GM23338 (cell line): Measurements from ENCODE around the gene BEX2. TPM values are rescaled to one million over a fixed set of nuclear protein-coding genes. Genes with fewer than 3 reads are reported as not detected.

Experiments
- ATAC-seq: fragments of 200-7000 bp; cut with Tn5 transposase; 3 replicates; pipeline ENCODE4 v1.9.1; 2020
- DNase-seq: peaks from one replicate; pipeline ENCODE4 v3.0.0-alpha.2; 2015; ENCODE audit warnings: low spot score
- H2AFZ ChIP-seq: fragments of 200-600 bp; sonication (generic); 2 replicates; pipeline ENCODE4 v1.8.0; 2016; ENCODE audit warnings: antibody characterized with exemption, mild to moderate bottlenecking, moderate library complexity
- H3F3A ChIP-seq: fragments of 200-600 bp; sonication (generic); replicated peaks from 2 replicates; pipeline ENCODE4 v1.8.0; 2017; ENCODE audit warnings: antibody characterized with exemption, mixed run types, low read depth
- H3K27ac ChIP-seq: fragments of 200-600 bp; sonication (generic); 2 replicates; pipeline ENCODE4 v1.6.1; 2016; ENCODE audit warnings: low read depth
- H3K27me3 ChIP-seq: fragments of 200-600 bp; sonication (generic); 2 replicates; pipeline ENCODE4 v1.8.0; 2016; ENCODE audit warnings: mild to moderate bottlenecking, mixed run types, moderate library complexity; ENCODE audit not compliant: insufficient read depth
- H3K36me3 ChIP-seq: fragments of 200-600 bp; sonication (generic); 2 replicates; pipeline ENCODE4 v1.8.0; 2016; ENCODE audit warnings: mild to moderate bottlenecking; ENCODE audit not compliant: insufficient read depth
- H3K4me1 ChIP-seq: fragments of 200-600 bp; sonication (generic); 2 replicates; pipeline ENCODE4 v1.8.0; 2016; ENCODE audit warnings: mild to moderate bottlenecking, moderate library complexity; ENCODE audit not compliant: insufficient read depth
- H3K4me2 ChIP-seq: fragments of 200-600 bp; sonication (generic); 2 replicates; pipeline ENCODE4 v1.7.1; 2017; ENCODE audit warnings: mixed run types
- H3K4me3 ChIP-seq: fragments of 200-600 bp; sonication (generic); 2 replicates; pipeline ENCODE4 v1.6.1; 2016; ENCODE audit warnings: mixed run types
- H3K79me2 ChIP-seq: fragments of 200-600 bp; sonication (generic); replicated peaks from 2 replicates; pipeline ENCODE4 v1.8.0; 2017; ENCODE audit warnings: mild to moderate bottlenecking; ENCODE audit not compliant: insufficient read depth
- H3K9me2 ChIP-seq: fragments of 200-600 bp; sonication (generic); 2 replicates; pipeline ENCODE4 v1.8.0; 2017; ENCODE audit not compliant: insufficient read depth
- H4K20me1 ChIP-seq: fragments of 200-600 bp; sonication (generic); replicated peaks from 2 replicates; pipeline ENCODE4 v1.8.0; 2017; ENCODE audit warnings: mild to moderate bottlenecking; ENCODE audit not compliant: insufficient read depth
- H3K27ac Mint-ChIP-seq: 2 replicates; pipeline ENCODE4 v1.8.0; 2020; ENCODE audit warnings: inconsistent platforms, mild to moderate bottlenecking, moderate library complexity, mixed read lengths
- H3K27me3 Mint-ChIP-seq: 3 replicates; pipeline ENCODE4 v1.8.0; 2022; ENCODE audit warnings: low read depth, mild to moderate bottlenecking, moderate library complexity, mixed read lengths, inconsistent platforms; ENCODE audit not compliant: insufficient read depth, poor library complexity
- H3K36me3 Mint-ChIP-seq: 3 replicates; pipeline ENCODE4 v1.8.0; 2021; ENCODE audit warnings: low read depth, mild to moderate bottlenecking, inconsistent platforms, moderate library complexity, mixed read lengths
- H3K4me1 Mint-ChIP-seq: 3 replicates; pipeline ENCODE4 v1.8.0; 2020; ENCODE audit warnings: mild to moderate bottlenecking, inconsistent platforms, mixed read lengths
- H3K4me3 Mint-ChIP-seq: 3 replicates; pipeline ENCODE4 v1.8.0; 2021; ENCODE audit warnings: moderate library complexity, mild to moderate bottlenecking, inconsistent platforms, mixed read lengths
- H3K9me3 Mint-ChIP-seq: 3 replicates; pipeline ENCODE4 v1.8.0; 2020; ENCODE audit warnings: moderate library complexity, mild to moderate bottlenecking, inconsistent platforms, mixed read lengths
- CREB1 ChIP-seq: fragments of 250-450 bp; sonication (Bioruptor Pico); IDR thresholded peaks from 2 replicates; pipeline ENCODE4 v1.5.0; 2020; ENCODE audit warnings: low read depth, mild to moderate bottlenecking, moderate library complexity
- POLR2AphosphoS5 ChIP-seq: IDR thresholded peaks from 2 replicates; pipeline ENCODE4 v1.6.1; 2016; ENCODE audit warnings: antibody characterized with exemption, low read depth
- STAT1 ChIP-seq: IDR thresholded peaks from one replicate; pipeline ENCODE4 v1.6.1; 2016; ENCODE audit warnings: antibody characterized with exemption; ENCODE audit not compliant: unreplicated experiment
- ZNF331 ChIP-seq: fragments of 250-450 bp; sonication (Bioruptor Pico); IDR thresholded peaks from 2 replicates; pipeline ENCODE4 v1.5.0; 2020; ENCODE audit warnings: low read depth, mild to moderate bottlenecking, moderate library complexity
- polyA plus RNA-seq: library from polyadenylated mRNA; unstranded; fragments of >200 nt; fragmentation: Nextera tagmentation; extraction: Ambion mirVana; gene quantifications from 2 replicates; pipeline ENCODE4 v1.2.1, GENCODE V29; 2016
- total RNA-seq: library from RNA; depleted of rRNA; stranded (reverse); fragments of >200 nt; shearing (Covaris generic); gene quantifications from 2 replicates; pipeline ENCODE4 v1.2.3, GENCODE V29; 2014
- TF ChIP-seq, protein P1 (sequence below): IDR thresholded peaks from 2 replicates; pipeline ENCODE4 v1.6.1; 2016; ENCODE audit warnings: antibody characterized with exemption
- TF ChIP-seq, protein P2 (sequence below), 2 experiments: fragments of 200-600 bp in 1 of 2; sonication (generic) in 1 of 2; conservative IDR thresholded peaks; 2 replicates each; pipeline versions ENCODE4 v1.5.1 to v1.6.1; 2016 to 2017; ENCODE audit warnings: antibody characterized with exemption in 2 of 2, low read depth in 2 of 2, mild to moderate bottlenecking in 2 of 2, moderate library complexity in 1 of 2
- TF ChIP-seq, protein P3 (sequence below): IDR thresholded peaks from one replicate; pipeline ENCODE4 v1.6.1; 2018; ENCODE audit warnings: antibody characterized with exemption; ENCODE audit not compliant: unreplicated experiment

Gene BEX2
- total and polyA plus RNA-seq, 2 experiments from 2014 or later: 37.5 to 87.9 TPM

DNA sequence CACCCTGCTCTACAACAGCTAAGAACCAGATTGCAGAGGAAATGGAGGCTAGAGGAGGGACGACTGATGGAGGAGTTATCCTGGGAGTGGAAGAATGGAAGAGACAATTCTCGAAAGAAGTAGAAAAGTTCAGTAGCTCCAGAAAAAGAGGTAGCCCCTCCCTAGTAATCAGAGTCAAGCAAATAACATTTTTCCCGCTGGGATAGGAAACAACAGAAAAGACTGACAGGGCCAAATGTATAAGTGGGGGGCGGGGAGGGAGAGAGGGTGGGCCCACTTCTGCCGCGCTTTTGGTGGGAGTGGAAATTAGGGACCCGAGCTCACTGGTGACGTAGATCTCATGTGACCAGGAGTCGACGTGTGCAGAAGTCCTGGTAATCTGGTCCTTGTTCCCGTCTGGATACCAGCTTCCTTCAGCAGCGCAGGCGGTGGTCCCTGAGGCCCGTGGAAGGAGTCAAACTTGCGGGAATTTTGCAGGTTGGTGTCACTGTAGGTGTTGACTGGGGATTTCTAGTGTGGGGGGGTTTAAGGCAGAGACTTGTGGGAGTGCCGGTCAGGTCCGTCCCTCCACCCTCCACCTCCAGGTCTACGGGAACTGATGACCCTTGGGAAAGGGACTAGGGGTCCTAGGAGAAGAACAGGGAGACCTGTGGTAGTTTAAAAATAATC lies 45.5 kb upstream of the BEX2 start, which contains the start of gene TCEAL9:
TSS of gene TCEAL9 (plus strand) at position 377 of the 669 bp plus-strand sequence. CDS start 1,179 bp downstream, outside the sequence.
- Histone ChIP-seq H2AFZ (peak within 1 kb of the TSS; percentile 59; the same call in 1 of the 2 replicates), H3F3A (no peaks in the 10 kb centered on the region), H3K36me3 (no peaks in the 10 kb centered on the region; the same call in 1 of the 2 replicates), H3K79me2 (peaks cover 12% of the 10 kb centered on the region), H3K4me1 (peaks cover 6% of the 10 kb centered on the region), H3K4me3 (peak within 1 kb of the TSS; percentile 61), H3K4me2 (peak within 1 kb of the TSS; percentile 88), H3K27me3 (no peaks in the 10 kb centered on the region), H3K9me2 (no peaks in the 10 kb centered on the region), H4K20me1 (no peaks in the 10 kb centered on the region), H3K27ac (peak within 1 kb of the TSS; percentile 94)
- H3K36me3 Mint-ChIP-seq: peaks cover 13% of the 10 kb centered on the region
- no peaks in the 10 kb centered on the region; the same call in 2 of the 3 replicates for H3K9me3 Mint-ChIP-seq
- peak within 1 kb of the TSS; percentile 97 for H3K27ac Mint-ChIP-seq
- ATAC-seq (peak; percentile 85), DNase-seq (peak; percentile 60)
- peak within 1 kb of the TSS; percentile 89 for H3K4me3 Mint-ChIP-seq
- H3K27me3 Mint-ChIP-seq: no peaks in the 10 kb centered on the region
- peaks cover 10% of the 10 kb centered on the region for H3K4me1 Mint-ChIP-seq
- TF ChIP-seq CREB1 (CRISPR knock-in tag) (peak; percentile 79), ZNF331 (CRISPR knock-in tag) (no peak), POLR2AphosphoS5 (peak; percentile 80)
- TF ChIP-seq, protein P1, sequence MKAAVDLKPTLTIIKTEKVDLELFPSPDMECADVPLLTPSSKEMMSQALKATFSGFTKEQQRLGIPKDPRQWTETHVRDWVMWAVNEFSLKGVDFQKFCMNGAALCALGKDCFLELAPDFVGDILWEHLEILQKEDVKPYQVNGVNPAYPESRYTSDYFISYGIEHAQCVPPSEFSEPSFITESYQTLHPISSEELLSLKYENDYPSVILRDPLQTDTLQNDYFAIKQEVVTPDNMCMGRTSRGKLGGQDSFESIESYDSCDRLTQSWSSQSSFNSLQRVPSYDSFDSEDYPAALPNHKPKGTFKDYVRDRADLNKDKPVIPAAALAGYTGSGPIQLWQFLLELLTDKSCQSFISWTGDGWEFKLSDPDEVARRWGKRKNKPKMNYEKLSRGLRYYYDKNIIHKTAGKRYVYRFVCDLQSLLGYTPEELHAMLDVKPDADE: no peak

DNA sequence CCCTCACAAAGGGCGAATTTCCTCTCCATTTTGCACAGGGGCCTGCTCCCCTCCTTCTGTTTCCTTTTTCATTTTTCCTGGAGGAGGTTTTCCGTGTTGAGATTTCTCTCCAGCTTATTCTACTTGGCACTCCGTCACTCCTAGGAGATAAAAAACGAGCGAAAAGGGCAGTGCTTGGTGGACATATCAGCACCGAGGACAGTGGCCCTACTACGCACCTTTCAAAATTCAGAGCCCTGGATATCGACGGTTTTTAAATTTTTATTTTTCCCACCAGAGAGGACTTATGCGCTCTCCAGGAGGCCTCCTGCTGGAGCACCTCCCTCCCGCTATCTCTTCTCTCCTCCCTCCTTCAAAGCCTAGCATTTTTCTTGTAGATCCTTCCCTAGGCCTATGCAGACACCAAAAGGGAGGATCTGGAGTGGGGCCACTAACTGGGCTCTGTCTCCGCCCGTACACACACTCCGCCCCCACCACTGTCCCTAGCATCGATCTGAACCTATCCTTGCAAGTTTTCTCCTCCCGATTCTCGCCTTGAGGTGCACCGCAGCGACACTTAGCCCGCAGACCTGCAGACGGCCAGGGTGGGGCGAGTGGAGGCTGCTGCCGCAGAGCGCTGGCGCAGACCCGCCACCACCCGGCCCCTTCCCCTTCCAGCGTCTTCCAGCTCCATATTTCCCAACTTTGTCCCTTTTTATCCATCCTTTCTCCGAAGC lies 37.0 kb upstream of the BEX2 start:
- peaks cover 18% of the 10 kb centered on the region for H3K4me1 Mint-ChIP-seq
- Histone ChIP-seq H3K27ac (no peak overlapping the region), H3K4me1 (peaks cover 8% of the 10 kb centered on the region; the same call in 1 of the 2 replicates), H3K4me3 (peak overlapping the region; percentile 57), H3K9me2 (no peaks in the 10 kb centered on the region), H4K20me1 (no peaks in the 10 kb centered on the region), H3K36me3 (no peaks in the 10 kb centered on the region), H3K79me2 (no peaks in the 10 kb centered on the region), H3K4me2 (peak overlapping the region; percentile 83), H2AFZ (peak overlapping the region; percentile 76), H3F3A (no peaks in the 10 kb centered on the region), H3K27me3 (peaks cover 11% of the 10 kb centered on the region; the same call in 1 of the 2 replicates)
- ATAC-seq (peak; percentile 94), DNase-seq (peak; percentile 54)
- TF ChIP-seq, protein P2, sequence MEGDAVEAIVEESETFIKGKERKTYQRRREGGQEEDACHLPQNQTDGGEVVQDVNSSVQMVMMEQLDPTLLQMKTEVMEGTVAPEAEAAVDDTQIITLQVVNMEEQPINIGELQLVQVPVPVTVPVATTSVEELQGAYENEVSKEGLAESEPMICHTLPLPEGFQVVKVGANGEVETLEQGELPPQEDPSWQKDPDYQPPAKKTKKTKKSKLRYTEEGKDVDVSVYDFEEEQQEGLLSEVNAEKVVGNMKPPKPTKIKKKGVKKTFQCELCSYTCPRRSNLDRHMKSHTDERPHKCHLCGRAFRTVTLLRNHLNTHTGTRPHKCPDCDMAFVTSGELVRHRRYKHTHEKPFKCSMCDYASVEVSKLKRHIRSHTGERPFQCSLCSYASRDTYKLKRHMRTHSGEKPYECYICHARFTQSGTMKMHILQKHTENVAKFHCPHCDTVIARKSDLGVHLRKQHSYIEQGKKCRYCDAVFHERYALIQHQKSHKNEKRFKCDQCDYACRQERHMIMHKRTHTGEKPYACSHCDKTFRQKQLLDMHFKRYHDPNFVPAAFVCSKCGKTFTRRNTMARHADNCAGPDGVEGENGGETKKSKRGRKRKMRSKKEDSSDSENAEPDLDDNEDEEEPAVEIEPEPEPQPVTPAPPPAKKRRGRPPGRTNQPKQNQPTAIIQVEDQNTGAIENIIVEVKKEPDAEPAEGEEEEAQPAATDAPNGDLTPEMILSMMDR (conservative IDR thresholded peaks at IDR 0.05; ENCODE audit: low read depth in 2 of 2): 0 out of 4 replicates have a peak, but pooled peaks of 1 of the 2 experiments have one; percentile 11
- TF ChIP-seq, protein P3, sequence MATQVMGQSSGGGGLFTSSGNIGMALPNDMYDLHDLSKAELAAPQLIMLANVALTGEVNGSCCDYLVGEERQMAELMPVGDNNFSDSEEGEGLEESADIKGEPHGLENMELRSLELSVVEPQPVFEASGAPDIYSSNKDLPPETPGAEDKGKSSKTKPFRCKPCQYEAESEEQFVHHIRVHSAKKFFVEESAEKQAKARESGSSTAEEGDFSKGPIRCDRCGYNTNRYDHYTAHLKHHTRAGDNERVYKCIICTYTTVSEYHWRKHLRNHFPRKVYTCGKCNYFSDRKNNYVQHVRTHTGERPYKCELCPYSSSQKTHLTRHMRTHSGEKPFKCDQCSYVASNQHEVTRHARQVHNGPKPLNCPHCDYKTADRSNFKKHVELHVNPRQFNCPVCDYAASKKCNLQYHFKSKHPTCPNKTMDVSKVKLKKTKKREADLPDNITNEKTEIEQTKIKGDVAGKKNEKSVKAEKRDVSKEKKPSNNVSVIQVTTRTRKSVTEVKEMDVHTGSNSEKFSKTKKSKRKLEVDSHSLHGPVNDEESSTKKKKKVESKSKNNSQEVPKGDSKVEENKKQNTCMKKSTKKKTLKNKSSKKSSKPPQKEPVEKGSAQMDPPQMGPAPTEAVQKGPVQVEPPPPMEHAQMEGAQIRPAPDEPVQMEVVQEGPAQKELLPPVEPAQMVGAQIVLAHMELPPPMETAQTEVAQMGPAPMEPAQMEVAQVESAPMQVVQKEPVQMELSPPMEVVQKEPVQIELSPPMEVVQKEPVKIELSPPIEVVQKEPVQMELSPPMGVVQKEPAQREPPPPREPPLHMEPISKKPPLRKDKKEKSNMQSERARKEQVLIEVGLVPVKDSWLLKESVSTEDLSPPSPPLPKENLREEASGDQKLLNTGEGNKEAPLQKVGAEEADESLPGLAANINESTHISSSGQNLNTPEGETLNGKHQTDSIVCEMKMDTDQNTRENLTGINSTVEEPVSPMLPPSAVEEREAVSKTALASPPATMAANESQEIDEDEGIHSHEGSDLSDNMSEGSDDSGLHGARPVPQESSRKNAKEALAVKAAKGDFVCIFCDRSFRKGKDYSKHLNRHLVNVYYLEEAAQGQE: peak; percentile 66
- no peak for TF ChIP-seq STAT1
- no peaks in the 10 kb centered on the region for H3K27me3 Mint-ChIP-seq
- peak overlapping the region; percentile 74 for H3K4me3 Mint-ChIP-seq
- H3K36me3 Mint-ChIP-seq: no peaks in the 10 kb centered on the region
- H3K27ac Mint-ChIP-seq: no peak overlapping the region
- no peaks in the 10 kb centered on the region for H3K9me3 Mint-ChIP-seq
